ENCODE data around the gene MED20. TPM values are rescaled to one million over a fixed set of nuclear protein-coding genes. Genes with fewer than 3 reads are reported as not detected.

Gene MED20
- total and polyA plus RNA-seq, 2 donors (not counting 3 experiments of a cell fraction or from before 2014, with no cell fraction given) = 30.4 to 37.8 TPM

- no peak for DNase-seq (ENCODE audit: low read depth, low spot score)
- H3K9me1 ChIP-seq (replicated peaks; ENCODE audit: control insufficient read depth, extremely low read depth, insufficient read depth, low read length) = no peaks in the 10 kb centered on the region
- FAIRE-seq = no peak
- TF ChIP-seq FOS (IDR thresholded peaks at IDR 0.05; ENCODE audit: borderline replicate concordance, insufficient read depth, low read length) (no peak), POLR2AphosphoS5 (IDR thresholded peaks at IDR 0.05; ENCODE audit: insufficient read depth, low read depth, low read length) (no peak), GATA2 (IDR thresholded peaks at IDR 0.05; ENCODE audit: insufficient read depth, insufficient read length, low read depth, low read length) (no peak), POLR2A (IDR thresholded peaks at IDR 0.05; ENCODE audit: low read depth, low read length) (no peak), EZH2 (IDR thresholded peaks at IDR 0.05; ENCODE audit: borderline replicate concordance, low read depth, low read length, severe bottlenecking) (no peak), MYC (IDR thresholded peaks at IDR 0.05; ENCODE audit: low read depth, low read length) (no peak), JUN (IDR thresholded peaks at IDR 0.05; ENCODE audit: borderline replicate concordance, insufficient read depth, insufficient read length, low read depth) (no peak)
- TF ChIP-seq, protein P1, sequence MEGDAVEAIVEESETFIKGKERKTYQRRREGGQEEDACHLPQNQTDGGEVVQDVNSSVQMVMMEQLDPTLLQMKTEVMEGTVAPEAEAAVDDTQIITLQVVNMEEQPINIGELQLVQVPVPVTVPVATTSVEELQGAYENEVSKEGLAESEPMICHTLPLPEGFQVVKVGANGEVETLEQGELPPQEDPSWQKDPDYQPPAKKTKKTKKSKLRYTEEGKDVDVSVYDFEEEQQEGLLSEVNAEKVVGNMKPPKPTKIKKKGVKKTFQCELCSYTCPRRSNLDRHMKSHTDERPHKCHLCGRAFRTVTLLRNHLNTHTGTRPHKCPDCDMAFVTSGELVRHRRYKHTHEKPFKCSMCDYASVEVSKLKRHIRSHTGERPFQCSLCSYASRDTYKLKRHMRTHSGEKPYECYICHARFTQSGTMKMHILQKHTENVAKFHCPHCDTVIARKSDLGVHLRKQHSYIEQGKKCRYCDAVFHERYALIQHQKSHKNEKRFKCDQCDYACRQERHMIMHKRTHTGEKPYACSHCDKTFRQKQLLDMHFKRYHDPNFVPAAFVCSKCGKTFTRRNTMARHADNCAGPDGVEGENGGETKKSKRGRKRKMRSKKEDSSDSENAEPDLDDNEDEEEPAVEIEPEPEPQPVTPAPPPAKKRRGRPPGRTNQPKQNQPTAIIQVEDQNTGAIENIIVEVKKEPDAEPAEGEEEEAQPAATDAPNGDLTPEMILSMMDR (IDR thresholded peaks at IDR 0.05; ENCODE audit: extremely low read depth in 1 of 2, insufficient read depth in 1 of 2, low read depth in 1 of 2, low read length in 2 of 2) = no peak
- TF ChIP-seq, protein P2, sequence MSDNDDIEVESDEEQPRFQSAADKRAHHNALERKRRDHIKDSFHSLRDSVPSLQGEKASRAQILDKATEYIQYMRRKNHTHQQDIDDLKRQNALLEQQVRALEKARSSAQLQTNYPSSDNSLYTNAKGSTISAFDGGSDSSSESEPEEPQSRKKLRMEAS (IDR thresholded peaks at IDR 0.05; ENCODE audit: insufficient read depth, insufficient read length) = no peak
- intact Hi-C loops (cut with micrococcal nuclease) (no loop called here), dilution Hi-C loops (cut with MboI; ENCODE audit: extremely low pct_ligation_motif_present, low sequenced_read_pairs) (no loop called here)
- ChIA-PET POLR2A (no interaction called here), CTCF (interaction anchor here (0.6 to 8.5 kb wide), 6 partner anchors 16 to 136 kb away, joined by 3 to 149 read pairs (median 6); partner anchors contain the start of genes BYSL and MED20)
- H3K27ac ChIP-seq (ENCODE audit: insufficient read depth, low read depth, low read length) = no peak overlapping the region
- H3K36me3 ChIP-seq (ENCODE audit: control insufficient read depth in 2 of 2, extremely low read depth in 1 of 2, insufficient read depth in 2 of 2, low read length in 2 of 2) = peaks cover 23 to 37% of the 10 kb centered on the region in 2 experiments
- H4K20me1 ChIP-seq (replicated peaks; ENCODE audit: control insufficient read depth, extremely low read depth, insufficient read depth, low read length) = no peaks in the 10 kb centered on the region
- no peak overlapping the region for H3K4me2 ChIP-seq (ENCODE audit: insufficient read depth, low read length)
- H3K79me2 ChIP-seq (ENCODE audit: control insufficient read depth, insufficient read depth, low read length) = peaks cover 47% of the 10 kb centered on the region
- no peak overlapping the region for H3K9ac ChIP-seq (replicated peaks; ENCODE audit: extremely low read depth, insufficient read depth, low read length)
- H2AFZ ChIP-seq (ENCODE audit: low read depth, low read length) = no peak overlapping the region
- no peaks in the 10 kb centered on the region for H3K9me3 ChIP-seq (replicated peaks; ENCODE audit: control insufficient read depth, insufficient read depth, low read length)
- H3K4me1 ChIP-seq (ENCODE audit: control insufficient read depth, extremely low read depth, insufficient read depth, low read length) = peaks cover 32% of the 10 kb centered on the region
- no TSS peak for BruUV-seq (replicated peaks)
- no peaks in the 10 kb centered on the region for H3K27me3 ChIP-seq (ENCODE audit: control insufficient read depth in 2 of 2, insufficient read depth in 2 of 2, low read length in 2 of 2)
- H3K4me3 ChIP-seq (replicated peaks in 1 of 3; ENCODE audit: insufficient read depth in 1 of 3, low read depth in 1 of 3, low read length in 3 of 3) = no peak overlapping the region
Observed at GRCh38 chr6:41937472-41937860, 16.5 kb upstream of the MED20 start.

All from endothelial cell of umbilical vein (primary cell).